Epithelial cell of esophagus (primary cell): ENCODE results near the gene MDM2.
"Not testable (repeated sequence)": the region's sequence is repeated elsewhere in the genome, so short reads cannot be mapped to it uniquely, and the experiment has no call there.

ENCODE experiments used
- DNase-seq: peaks from one replicate; pipeline ENCODE4 v3.0.0; 2010; ENCODE audit warnings: low read depth
- H3K4me3 ChIP-seq: 2 replicates; pipeline ENCODE4 v1.5.1; 2011; ENCODE audit warnings: mild to moderate bottlenecking, low read length, control low read depth
- TF ChIP-seq, protein P1 (sequence below): IDR thresholded peaks from 2 replicates; pipeline ENCODE4 v1.5.1; 2011; ENCODE audit warnings: low read depth, mild to moderate bottlenecking, low read length, control low read depth, inconsistent platforms; ENCODE audit not compliant: insufficient read depth; ENCODE audit errors: missing control alignments

The MDM2 gene

GRCh38 chr12:68855771-68856170, 47.8 kb downstream of the MDM2 start:
- H3K4me3 ChIP-seq, result no peak overlapping the region
- no peak for DNase-seq
- TF ChIP-seq, protein P1, sequence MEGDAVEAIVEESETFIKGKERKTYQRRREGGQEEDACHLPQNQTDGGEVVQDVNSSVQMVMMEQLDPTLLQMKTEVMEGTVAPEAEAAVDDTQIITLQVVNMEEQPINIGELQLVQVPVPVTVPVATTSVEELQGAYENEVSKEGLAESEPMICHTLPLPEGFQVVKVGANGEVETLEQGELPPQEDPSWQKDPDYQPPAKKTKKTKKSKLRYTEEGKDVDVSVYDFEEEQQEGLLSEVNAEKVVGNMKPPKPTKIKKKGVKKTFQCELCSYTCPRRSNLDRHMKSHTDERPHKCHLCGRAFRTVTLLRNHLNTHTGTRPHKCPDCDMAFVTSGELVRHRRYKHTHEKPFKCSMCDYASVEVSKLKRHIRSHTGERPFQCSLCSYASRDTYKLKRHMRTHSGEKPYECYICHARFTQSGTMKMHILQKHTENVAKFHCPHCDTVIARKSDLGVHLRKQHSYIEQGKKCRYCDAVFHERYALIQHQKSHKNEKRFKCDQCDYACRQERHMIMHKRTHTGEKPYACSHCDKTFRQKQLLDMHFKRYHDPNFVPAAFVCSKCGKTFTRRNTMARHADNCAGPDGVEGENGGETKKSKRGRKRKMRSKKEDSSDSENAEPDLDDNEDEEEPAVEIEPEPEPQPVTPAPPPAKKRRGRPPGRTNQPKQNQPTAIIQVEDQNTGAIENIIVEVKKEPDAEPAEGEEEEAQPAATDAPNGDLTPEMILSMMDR, result no peak

- no peak overlapping the region for H3K4me3 ChIP-seq
- TF ChIP-seq, protein P1, result no peak
- no peak for DNase-seq
Observed at GRCh38 chr12:68856510-68856909, 48.5 kb downstream of the MDM2 start.

GRCh38 chr12:68861890-68862289, 53.9 kb downstream of the MDM2 start:
- no peak overlapping the region for H3K4me3 ChIP-seq
- TF ChIP-seq, protein P1, result no peak
- no peak for DNase-seq

GRCh38 chr12:68863109-68863770, 55.3 kb downstream of the MDM2 start:
- DNase-seq, result no peak
- no peak overlapping the region for H3K4me3 ChIP-seq

GRCh38 chr12:68863886-68864454, 56.0 kb downstream of the MDM2 start:
- H3K4me3 ChIP-seq, result not testable (repeated sequence)
- TF ChIP-seq, protein P1, result peak; percentile 56
- DNase-seq, result peak; percentile 77

More at GRCh38 chr12:68863109-68863770, 55.3 kb downstream of the MDM2 start:
- TF ChIP-seq, protein P1, result no peak

- TF ChIP-seq, protein P1, result no peak
- H3K4me3 ChIP-seq, result no peak overlapping the region
- no peak for DNase-seq
Observed at GRCh38 chr12:68864604-68865003, 56.6 kb downstream of the MDM2 start.

DNA sequence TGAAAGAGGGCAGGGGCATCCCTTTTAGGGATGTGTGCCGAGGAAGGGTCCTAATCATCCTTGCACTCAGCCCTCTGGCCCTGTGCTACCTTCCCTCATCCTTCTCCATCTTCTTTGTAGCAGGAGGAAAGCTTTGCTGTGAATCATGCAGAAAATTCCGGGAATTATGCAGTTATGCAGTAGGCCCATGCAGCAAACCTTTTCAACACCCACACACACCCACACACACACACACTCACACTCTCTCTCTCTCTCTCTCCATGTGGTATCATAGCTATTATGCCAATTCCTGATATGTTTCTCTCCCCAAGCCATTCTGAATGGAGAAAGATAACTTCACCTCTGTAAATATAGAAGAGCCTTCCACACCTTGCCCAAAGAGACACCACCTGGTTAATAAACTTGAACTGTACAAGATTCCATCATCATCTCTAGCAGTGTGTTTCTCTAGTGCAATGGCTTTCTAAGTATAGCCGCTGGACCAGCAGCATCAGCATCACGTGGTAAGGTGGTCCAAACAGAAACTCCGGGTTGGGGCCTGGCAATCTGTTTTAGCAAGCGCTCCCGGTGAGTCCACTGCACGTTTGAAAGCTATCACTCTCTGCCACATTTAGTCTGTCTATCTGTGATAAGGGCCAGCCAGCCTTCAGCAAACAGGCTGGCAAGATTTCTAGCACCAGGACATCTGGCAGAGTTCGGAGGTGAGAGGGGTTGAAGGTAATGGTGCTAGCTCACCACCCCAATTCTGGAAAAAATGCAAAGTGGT, 57.6 kb downstream of the MDM2 start:
- H3K4me3 ChIP-seq, result no peak overlapping the region
- TF ChIP-seq, protein P1, result no peak
- DNase-seq, result no peak
